Mucosa of descending colon (tissue), 3 donors: ENCODE measurements around the gene PCGF6. TPM values are rescaled to one million over a fixed set of nuclear protein-coding genes. Genes with fewer than 3 reads are reported as not detected.
A peak's percentile ranks its signal among the peaks of the same experiment; 100 is the strongest.

Experiments
- ATAC-seq: fragments of 200-7000 bp; cut with Tn5 transposase; one replicate; pipeline ENCODE4 v1.9.1; 2020; ENCODE audit warnings: mild to moderate bottlenecking, moderate library complexity
- DNase-seq, 3 donors: peaks; one replicate each; pipeline ENCODE4 v3.0.0-alpha.2; 2020
- H3K36me3 ChIP-seq: fragments of 200-600 bp; one replicate; pipeline ENCODE4 v1.8.0; 2021; ENCODE audit warnings: low read depth, mild to moderate bottlenecking
- H3K4me1 ChIP-seq: fragments of 200-600 bp; one replicate; pipeline ENCODE4 v1.8.0; 2021; ENCODE audit warnings: low read depth, mild to moderate bottlenecking
- H3K4me3 ChIP-seq: fragments of 200-600 bp; one replicate; pipeline ENCODE4 v1.8.0; 2021; ENCODE audit warnings: mild to moderate bottlenecking
- H3K9me3 ChIP-seq: fragments of 200-600 bp; one replicate; pipeline ENCODE4 v1.8.0; 2021; ENCODE audit warnings: mild to moderate bottlenecking
- intact Hi-C, 2 donors: fragments of 100-400 bp; cut with DNase I in 1 of 2; cut with micrococcal nuclease in 1 of 2; formaldehyde crosslinking; loops; one replicate each; pipeline versions ENCODE4 v1.11.0 to v1.11.1; 2022; cut with DNase I, micrococcal nuclease
- total RNA-seq, 3 donors: library from RNA; stranded (reverse); fragmentation: NEBNext Ultra II Directional in 2 of 3; extraction: Animal tissue kit (Norgen Biotek cat#: 25700) in 2 of 3; gene quantifications; one replicate each; pipeline versions ENCODE4 v1.2.1 to v1.2.4, GENCODE V29; 2021 to 2023
- TF ChIP-seq, protein P1 (sequence below): fragments of 200-600 bp; IDR thresholded peaks from one replicate; pipeline ENCODE4 v1.8.0; 2022; ENCODE audit warnings: antibody characterized with exemption, mild to moderate bottlenecking
- donor health status: DM: no; HTN: no; CAD: no; lungs with moderate emphysema.
- donor health status: DM: no; HTN: no; CAD: no.
- donor health status: DM: no; HTN: yes; CAD: no.

Gene PCGF6
- total RNA-seq, 3 donors from 2014 or later: 5.2 to 10.6 (median 5.7) TPM

DNA sequence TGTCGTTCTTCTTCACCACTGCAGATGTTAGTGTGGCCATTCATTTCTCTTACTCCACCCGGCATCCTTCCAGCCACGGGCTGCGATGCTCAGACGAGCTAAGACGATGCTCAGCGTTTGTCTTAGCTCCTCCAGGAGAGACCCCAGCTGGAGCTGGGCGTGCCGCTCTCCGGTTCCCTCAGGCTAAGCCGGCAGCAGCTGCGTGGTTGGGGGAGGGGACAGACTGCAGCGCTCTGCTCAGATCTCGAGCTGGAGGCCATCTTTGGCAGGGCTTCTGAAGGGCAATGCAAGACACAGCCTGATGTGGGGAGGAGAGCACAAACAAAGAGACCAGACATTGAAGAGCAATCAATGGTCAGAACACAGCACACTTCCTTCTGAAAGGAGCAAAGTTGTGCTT lies 69.2 kb downstream of the PCGF6 start:
- Histone ChIP-seq H3K36me3 (no peaks in the 10 kb centered on the region), H3K9me3 (no peaks in the 10 kb centered on the region), H3K4me1 (peaks cover 6% of the 10 kb centered on the region), H3K4me3 (no peak overlapping the region)
- ATAC-seq: no peak
- DNase-seq: no peak
- intact Hi-C loops: no loop called here
- TF ChIP-seq, protein P1, sequence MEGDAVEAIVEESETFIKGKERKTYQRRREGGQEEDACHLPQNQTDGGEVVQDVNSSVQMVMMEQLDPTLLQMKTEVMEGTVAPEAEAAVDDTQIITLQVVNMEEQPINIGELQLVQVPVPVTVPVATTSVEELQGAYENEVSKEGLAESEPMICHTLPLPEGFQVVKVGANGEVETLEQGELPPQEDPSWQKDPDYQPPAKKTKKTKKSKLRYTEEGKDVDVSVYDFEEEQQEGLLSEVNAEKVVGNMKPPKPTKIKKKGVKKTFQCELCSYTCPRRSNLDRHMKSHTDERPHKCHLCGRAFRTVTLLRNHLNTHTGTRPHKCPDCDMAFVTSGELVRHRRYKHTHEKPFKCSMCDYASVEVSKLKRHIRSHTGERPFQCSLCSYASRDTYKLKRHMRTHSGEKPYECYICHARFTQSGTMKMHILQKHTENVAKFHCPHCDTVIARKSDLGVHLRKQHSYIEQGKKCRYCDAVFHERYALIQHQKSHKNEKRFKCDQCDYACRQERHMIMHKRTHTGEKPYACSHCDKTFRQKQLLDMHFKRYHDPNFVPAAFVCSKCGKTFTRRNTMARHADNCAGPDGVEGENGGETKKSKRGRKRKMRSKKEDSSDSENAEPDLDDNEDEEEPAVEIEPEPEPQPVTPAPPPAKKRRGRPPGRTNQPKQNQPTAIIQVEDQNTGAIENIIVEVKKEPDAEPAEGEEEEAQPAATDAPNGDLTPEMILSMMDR: no peak

DNA sequence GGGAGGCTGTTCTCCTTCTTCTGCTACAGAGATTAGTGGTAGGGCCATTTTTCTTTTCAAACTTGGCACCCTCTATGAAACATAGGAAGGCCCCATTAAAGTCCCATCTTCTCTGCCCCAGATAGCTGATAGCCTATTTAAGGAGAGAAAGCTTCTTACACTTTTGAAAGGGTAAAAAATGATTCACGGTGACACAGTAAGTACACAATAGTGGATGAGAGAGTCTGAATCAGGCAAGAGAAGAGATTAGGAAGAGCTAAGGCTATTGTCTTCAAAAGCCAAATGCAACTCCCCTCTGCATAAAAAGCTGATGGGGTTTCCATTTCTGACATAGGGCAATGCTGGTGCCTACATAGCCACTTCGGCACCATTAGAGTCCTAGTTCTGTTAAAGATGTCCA lies 70.4 kb downstream of the PCGF6 start:
- TF ChIP-seq, protein P1: no peak
- ATAC-seq: no peak
- no peaks in the 10 kb centered on the region for H3K9me3 ChIP-seq
- H3K4me3 ChIP-seq: no peak overlapping the region
- H3K4me1 ChIP-seq: peaks cover 6% of the 10 kb centered on the region
- no peak for DNase-seq
- H3K36me3 ChIP-seq: no peaks in the 10 kb centered on the region
- intact Hi-C loops: no loop called here

DNA sequence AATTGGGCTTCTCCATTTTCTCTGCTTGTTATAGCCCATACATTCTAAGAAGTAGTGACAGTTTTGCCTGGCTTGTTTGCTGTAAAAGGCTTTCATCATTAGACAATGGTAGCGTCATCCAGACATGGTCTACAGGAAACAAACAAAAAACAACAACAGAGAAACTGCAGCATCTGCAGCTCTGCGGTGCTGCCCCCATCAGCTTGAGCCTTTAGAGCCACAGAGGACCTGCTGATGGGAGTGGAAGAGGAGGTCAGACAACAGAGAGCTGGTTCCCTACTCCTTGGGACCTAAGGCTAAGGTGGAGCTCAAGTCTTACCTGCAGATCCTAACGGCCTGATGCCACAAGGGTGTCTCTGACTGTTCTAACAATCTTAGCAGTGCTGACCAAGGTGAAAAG lies 70.9 kb downstream of the PCGF6 start:
- ATAC-seq (no peak), DNase-seq (no peak)
- TF ChIP-seq, protein P1: no peak
- intact Hi-C loops: no loop called here
- Histone ChIP-seq H3K4me1 (peaks cover 6% of the 10 kb centered on the region), H3K36me3 (no peaks in the 10 kb centered on the region), H3K9me3 (no peaks in the 10 kb centered on the region), H3K4me3 (no peak overlapping the region)

DNA sequence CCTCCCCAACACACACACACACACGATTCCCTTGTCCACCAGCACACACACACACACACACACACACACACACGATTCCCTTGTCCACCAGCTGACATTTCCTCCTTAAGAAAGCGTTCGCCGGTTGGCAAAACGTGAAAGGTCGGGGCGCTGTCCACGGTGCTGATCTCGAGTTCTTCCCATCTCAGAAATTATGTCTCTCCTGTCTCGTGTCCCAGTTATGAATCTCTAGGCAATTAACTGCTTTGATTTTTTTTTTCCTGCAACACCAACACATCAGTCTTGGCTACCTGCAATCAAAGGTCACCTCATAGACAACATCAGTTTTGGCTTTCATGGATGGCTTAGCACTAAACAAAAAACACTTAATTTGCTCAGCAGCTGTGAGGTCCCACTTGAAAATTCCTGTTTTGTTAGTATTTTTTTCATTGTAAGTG lies 72.1 kb downstream of the PCGF6 start:
- ATAC-seq (no peak), DNase-seq (peak in 2 of 3 donors; percentile 54 to 75)
- no peaks in the 10 kb centered on the region for H3K36me3 ChIP-seq
- intact Hi-C loops: no loop called here
- no peak overlapping the region for H3K4me3 ChIP-seq
- no peaks in the 10 kb centered on the region for H3K9me3 ChIP-seq
- TF ChIP-seq, protein P1: no peak
- peaks cover 6% of the 10 kb centered on the region for H3K4me1 ChIP-seq

DNA sequence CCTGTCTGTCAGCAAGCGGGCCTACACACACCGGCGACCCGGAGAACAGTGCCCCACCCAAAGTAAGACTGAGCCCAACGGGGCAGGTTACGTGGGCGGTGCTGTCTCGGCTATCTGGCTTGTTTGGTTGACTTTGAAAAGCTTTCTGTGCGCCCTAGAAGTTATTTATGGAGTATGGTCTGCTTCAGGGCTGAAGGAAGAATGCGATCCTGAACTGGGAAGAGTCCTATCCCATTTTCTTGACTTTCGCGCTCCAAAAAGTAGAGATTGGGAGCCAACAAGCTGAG lies 72.5 kb downstream of the PCGF6 start:
- Histone ChIP-seq H3K36me3 (no peaks in the 10 kb centered on the region), H3K4me1 (peaks cover 6% of the 10 kb centered on the region)

More for the DNA sequence above, 72.5 kb downstream of the PCGF6 start:
- ATAC-seq: no peak
- Histone ChIP-seq H3K4me3 (no peak overlapping the region), H3K9me3 (no peaks in the 10 kb centered on the region)
- TF ChIP-seq, protein P1: no peak
- DNase-seq: no peak
- intact Hi-C loops: no loop called here
